DND-41 (cell line): ENCODE data around the gene UBA5.

Experiments
- ATAC-seq: fragments of 200-7000 bp; cut with Tn5 transposase; 3 replicates; pipeline ENCODE4 v1.9.1; 2021; ENCODE audit warnings: low read depth; ENCODE audit not compliant: insufficient read depth
- DNase-seq: peaks from one replicate; pipeline ENCODE4 v3.0.0-alpha.2; 2020
- H2AFZ ChIP-seq: 2 replicates; pipeline ENCODE4 v1.6.0; 2012; ENCODE audit warnings: low read depth, low read length
- H3K27ac ChIP-seq: 2 replicates; pipeline ENCODE4 v1.5.1; 2012; ENCODE audit warnings: low read length, inconsistent platforms
- H3K27me3 ChIP-seq: fragments of 200-600 bp; sonication (generic); 2 replicates; pipeline ENCODE4 v1.6.0; 2012; ENCODE audit warnings: low read length, mild to moderate bottlenecking, inconsistent platforms; ENCODE audit not compliant: insufficient read depth, poor library complexity
- H3K36me3 ChIP-seq: 2 replicates; pipeline ENCODE4 v1.5.1; 2012; ENCODE audit warnings: low read length, inconsistent platforms; ENCODE audit not compliant: insufficient read depth
- H3K4me1 ChIP-seq: 2 replicates; pipeline ENCODE4 v1.5.1; 2012; ENCODE audit warnings: mild to moderate bottlenecking, low read length; ENCODE audit not compliant: insufficient read depth
- H3K4me2 ChIP-seq: 2 replicates; pipeline ENCODE4 v1.6.0; 2012; ENCODE audit warnings: mild to moderate bottlenecking, moderate library complexity, low read length, inconsistent platforms; ENCODE audit not compliant: insufficient read depth
- H3K4me3 ChIP-seq, 2 experiments: fragments of 200-600 bp in 1 of 2; shearing (Covaris generic) in 1 of 2; 2 replicates each; pipeline ENCODE4 v1.5.1; 2012 to 2016; ENCODE audit warnings: inconsistent platforms in 2 of 2, low read length in 2 of 2, mild to moderate bottlenecking in 2 of 2, low read depth in 1 of 2, moderate library complexity in 1 of 2
- H3K79me2 ChIP-seq: 2 replicates; pipeline ENCODE4 v1.6.0; 2012; ENCODE audit warnings: low read length, inconsistent platforms; ENCODE audit not compliant: insufficient read depth
- H3K9ac ChIP-seq: 2 replicates; pipeline ENCODE4 v1.6.0; 2012; ENCODE audit warnings: low read depth, mild to moderate bottlenecking, inconsistent platforms, low read length, moderate library complexity
- H3K9me3 ChIP-seq: 2 replicates; pipeline ENCODE4 v1.5.1; 2012; ENCODE audit warnings: low read length, moderate library complexity, mild to moderate bottlenecking, inconsistent platforms; ENCODE audit not compliant: insufficient read depth, severe bottlenecking
- H4K20me1 ChIP-seq: 2 replicates; pipeline ENCODE4 v1.6.0; 2012; ENCODE audit warnings: low read length; ENCODE audit not compliant: insufficient read depth
- CTCF ChIP-seq: IDR thresholded peaks from 2 replicates; pipeline ENCODE4 v1.5.1; 2012; ENCODE audit warnings: borderline replicate concordance, low read length, moderate library complexity, mild to moderate bottlenecking; ENCODE audit not compliant: poor library complexity, severe bottlenecking; ENCODE audit errors: extremely low read depth
- EZH2 ChIP-seq: IDR thresholded peaks from 3 replicates; pipeline ENCODE4 v1.6.1; 2012; ENCODE audit warnings: borderline replicate concordance, low read depth, mild to moderate bottlenecking, moderate library complexity, low read length, inconsistent platforms; ENCODE audit not compliant: severe bottlenecking

The UBA5 gene

DNA sequence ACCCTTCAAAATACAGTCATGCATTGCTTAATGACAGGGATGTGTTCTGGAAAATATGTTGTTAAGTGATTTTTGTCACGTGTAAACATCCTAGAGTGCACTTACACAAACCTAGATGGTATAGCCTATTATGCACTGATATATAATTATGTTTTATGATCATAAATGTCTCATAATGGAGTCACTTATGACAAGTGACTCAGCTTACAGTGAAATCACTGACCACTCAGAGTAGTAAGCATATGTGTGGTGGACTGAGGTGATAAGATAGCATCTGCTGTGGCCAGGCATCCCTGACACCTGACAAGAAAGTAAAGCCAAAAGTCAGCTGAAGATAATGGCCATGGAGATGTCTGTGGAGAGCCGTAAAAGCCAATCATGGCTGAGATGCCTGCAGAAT is 5.9 kb upstream of the UBA5 start:
- Histone ChIP-seq H3K4me1 (peaks cover 22% of the 10 kb centered on the region), H3K27me3 (no peaks in the 10 kb centered on the region), H3K27ac (no peak overlapping the region), H3K36me3 (no peaks in the 10 kb centered on the region; the same call in 1 of the 2 replicates), H3K4me3 (no peak overlapping the region), H3K9ac (no peak overlapping the region), H3K79me2 (peaks cover 6% of the 10 kb centered on the region), H4K20me1 (no peaks in the 10 kb centered on the region), H3K9me3 (no peaks in the 10 kb centered on the region), H2AFZ (no peak overlapping the region), H3K4me2 (no peak overlapping the region)
- DNase-seq: no peak
- ATAC-seq: no peak
- TF ChIP-seq CTCF (no peak), EZH2 (no peak)

DNA sequence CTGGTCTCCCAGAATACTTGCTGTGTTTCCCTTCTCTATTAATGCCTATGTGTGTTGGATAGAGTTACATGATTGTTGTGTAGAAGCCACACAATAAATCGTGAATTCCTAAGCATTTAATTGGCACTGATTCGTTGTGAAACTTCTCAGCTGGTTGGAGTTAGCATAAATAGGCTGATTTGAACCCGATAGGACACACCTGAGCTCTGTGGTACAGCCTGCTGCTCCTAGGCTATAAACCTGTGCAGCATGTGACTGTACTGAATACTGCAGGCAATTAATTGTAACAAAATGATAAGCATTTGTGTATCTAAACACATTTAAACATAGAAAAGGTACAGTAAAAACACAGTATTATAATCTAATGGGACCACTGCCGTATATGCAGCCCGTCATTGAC is 5.4 kb upstream of the UBA5 start:
- no peaks in the 10 kb centered on the region for H3K9me3 ChIP-seq
- no peaks in the 10 kb centered on the region for H4K20me1 ChIP-seq
- H3K4me3 ChIP-seq: no peak overlapping the region
- H3K27ac ChIP-seq: no peak overlapping the region
- H2AFZ ChIP-seq: no peak overlapping the region
- no peak overlapping the region for H3K4me2 ChIP-seq
- peaks cover 12% of the 10 kb centered on the region for H3K79me2 ChIP-seq
- no peak for ATAC-seq
- TF ChIP-seq CTCF (no peak), EZH2 (no peak)
- no peak overlapping the region for H3K9ac ChIP-seq
- peaks cover 3% of the 10 kb centered on the region; the same call in 1 of the 2 replicates for H3K36me3 ChIP-seq
- H3K27me3 ChIP-seq: no peaks in the 10 kb centered on the region
- no peak for DNase-seq
- H3K4me1 ChIP-seq: peaks cover 27% of the 10 kb centered on the region

DNA sequence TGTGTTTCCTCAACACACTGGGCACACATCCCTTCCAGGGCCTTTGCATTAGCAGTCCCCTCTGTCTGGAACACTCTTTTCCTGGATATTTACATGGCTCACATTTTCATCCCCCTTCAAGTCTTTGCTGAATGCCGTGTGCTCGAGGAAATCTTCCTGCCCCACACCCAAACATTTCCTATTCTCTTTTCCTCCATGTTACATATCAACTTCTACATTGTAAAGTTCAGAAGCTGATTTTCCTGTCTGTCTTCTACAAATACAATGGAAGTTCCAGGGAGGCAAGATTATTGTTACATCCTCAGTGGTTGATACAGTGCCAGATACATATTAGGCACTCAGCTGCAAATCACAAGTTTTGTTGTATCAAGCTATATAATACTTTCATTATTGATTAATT is 4.7 kb upstream of the UBA5 start:
- no peak for DNase-seq
- H3K79me2 ChIP-seq: peaks cover 19% of the 10 kb centered on the region
- H4K20me1 ChIP-seq: no peaks in the 10 kb centered on the region
- peaks cover 27% of the 10 kb centered on the region for H3K4me1 ChIP-seq
- TF ChIP-seq CTCF (no peak), EZH2 (no peak)
- H3K27ac ChIP-seq: no peak overlapping the region
- H3K4me3 ChIP-seq: no peak overlapping the region
- no peak overlapping the region for H3K9ac ChIP-seq
- H3K9me3 ChIP-seq: no peaks in the 10 kb centered on the region
- no peak for ATAC-seq
- H3K4me2 ChIP-seq: no peak overlapping the region
- H3K36me3 ChIP-seq: peaks cover 4% of the 10 kb centered on the region; the same call in 1 of the 2 replicates
- H2AFZ ChIP-seq: no peak overlapping the region
- no peaks in the 10 kb centered on the region for H3K27me3 ChIP-seq
